Activated CD4-positive, CD25-positive, alpha-beta regulatory T cell treated with anti-CD3 and anti-CD28 coated beads, Interleukin-2, amount 50 U/mL, for 72 hours (primary cell): Measurements from ENCODE around the gene F11.
"Not testable (repeated sequence)": the region's sequence is repeated elsewhere in the genome, so short reads cannot be mapped to it uniquely, and the experiment has no call there.

Experiments used
- DNase-seq: peaks from one replicate; pipeline ENCODE4 v3.0.0; 2021

F11 gene

DNA sequence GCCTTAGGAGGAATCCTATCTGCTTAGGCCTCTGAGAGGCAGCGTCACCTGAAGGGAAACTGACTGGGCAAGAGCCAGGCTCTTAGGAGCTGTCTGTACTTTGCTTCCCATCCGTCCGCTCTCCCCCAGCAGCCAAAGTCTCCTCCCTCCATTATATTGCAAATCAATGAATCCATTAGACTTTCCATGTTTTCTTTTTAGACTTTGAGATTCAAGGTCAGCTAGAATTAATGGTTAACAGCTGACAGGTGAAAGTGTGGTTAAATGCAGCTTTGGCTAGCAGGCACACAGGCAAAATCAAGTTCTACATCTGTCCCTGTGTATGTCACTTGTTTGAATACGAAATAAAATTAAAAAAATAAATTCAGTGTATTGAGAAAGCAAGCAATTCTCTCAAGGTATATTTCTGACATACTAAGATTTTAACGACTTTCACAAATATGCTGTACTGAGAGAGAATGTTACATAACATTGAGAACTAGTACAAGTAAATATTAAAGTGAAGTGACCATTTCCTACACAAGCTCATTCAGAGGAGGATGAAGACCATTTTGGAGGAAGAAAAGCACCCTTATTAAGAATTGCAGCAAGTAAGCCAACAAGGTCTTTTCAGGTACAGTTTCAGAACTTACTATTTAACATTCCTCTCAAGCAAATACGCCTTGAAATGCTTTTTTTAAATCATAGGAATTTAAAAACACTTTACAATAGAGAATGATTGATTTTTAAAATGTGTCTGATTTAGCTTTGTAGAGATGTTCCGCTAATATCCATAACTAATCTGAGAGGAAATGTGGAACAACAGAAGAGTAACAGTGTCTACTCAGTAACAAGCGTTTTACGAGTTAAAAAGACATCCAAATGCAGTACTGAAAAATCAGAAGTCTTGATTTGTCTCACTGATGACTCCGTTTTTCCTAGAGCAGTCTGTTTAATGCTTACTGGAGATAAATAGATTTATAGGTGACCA, at the start of gene F11:
Gene F11, plus strand, starts transcription at position 507 of the 970 bp plus-strand sequence. CDS start 948 bp downstream, outside the sequence.
- DNase-seq = no peak

- no peak for DNase-seq
Observed at GRCh38 chr4:186216465-186217024, 49.4 kb upstream of the F11 start.

DNA sequence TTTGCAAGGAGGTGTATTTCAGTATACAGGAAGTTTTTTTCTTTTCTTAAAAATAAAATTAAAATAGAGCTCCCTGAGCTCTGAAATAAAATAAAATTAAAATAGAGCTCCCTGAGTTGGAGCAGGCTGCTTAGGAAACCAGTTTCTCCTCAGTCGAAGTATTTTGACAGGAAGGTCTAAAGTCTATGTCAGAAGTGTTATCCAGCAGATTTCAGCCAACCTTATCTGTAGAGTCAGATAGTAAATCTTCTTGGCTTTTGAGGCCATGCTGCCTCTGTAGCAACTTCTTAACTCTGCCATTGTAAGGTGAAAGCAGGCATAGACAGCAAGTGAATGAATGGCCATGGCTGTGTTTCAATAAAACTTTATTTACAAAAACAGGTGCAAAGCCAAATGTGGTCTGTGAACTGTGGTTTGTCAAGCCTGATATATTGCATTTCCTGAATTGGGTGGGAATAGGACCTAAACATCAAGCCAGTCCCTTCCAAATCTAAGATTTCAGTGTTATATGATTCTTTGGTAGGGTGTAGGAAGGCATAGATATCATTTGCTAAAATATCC, 48.2 kb upstream of the F11 start:
- no peak for DNase-seq

DNA sequence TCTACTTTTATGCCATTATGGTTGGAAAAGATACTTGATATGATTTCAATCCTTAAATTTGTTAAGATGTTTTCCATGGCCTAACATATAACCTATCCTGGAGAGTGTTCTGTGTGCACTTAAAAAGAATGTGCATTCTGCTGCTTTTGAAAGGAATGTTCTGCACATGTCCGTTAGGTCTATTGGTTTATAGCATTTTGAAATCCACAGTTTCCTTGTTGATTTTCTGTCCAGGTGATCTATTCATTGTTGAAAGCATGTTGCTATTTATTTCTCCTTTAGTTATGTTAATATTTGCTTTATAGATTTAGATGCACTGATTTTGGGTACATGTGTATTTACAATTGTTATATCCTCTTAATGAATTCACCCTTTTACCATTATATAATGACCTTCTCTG, 44.4 kb upstream of the F11 start:
- DNase-seq = no peak

GRCh38 chr4:186225848-186226247, 40.1 kb upstream of the F11 start:
- no peak for DNase-seq

- DNase-seq = no peak
Observed at GRCh38 chr4:186226521-186227189, 39.3 kb upstream of the F11 start.

GRCh38 chr4:186227221-186227620, 38.8 kb upstream of the F11 start, which contains the start of gene KLKB1:
Gene KLKB1 (plus strand): TSS chr4:186227507. CDS start chr4:186228196, 689 bp downstream.
- no peak for DNase-seq

- no peak for DNase-seq
Observed at GRCh38 chr4:186227744-186228513, 38.1 kb upstream of the F11 start.

DNA sequence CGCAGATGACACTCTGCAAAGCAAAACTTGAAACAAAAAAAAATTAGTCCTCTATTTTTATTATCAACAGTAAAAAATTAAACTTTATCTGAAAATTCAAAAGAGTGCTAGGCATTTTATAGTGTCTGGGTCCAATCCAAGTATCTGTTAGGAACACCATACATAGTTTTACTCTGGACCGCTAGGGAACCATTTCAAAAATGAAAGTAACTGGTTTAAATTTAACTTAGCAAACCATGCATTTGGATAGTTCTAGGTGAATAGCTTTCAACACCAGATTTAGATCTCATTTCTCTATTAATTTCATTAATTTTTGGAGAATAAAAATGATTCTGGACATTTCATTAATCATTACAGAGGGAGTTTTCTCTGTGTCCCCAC, 37.5 kb upstream of the F11 start:
- no peak for DNase-seq

DNA sequence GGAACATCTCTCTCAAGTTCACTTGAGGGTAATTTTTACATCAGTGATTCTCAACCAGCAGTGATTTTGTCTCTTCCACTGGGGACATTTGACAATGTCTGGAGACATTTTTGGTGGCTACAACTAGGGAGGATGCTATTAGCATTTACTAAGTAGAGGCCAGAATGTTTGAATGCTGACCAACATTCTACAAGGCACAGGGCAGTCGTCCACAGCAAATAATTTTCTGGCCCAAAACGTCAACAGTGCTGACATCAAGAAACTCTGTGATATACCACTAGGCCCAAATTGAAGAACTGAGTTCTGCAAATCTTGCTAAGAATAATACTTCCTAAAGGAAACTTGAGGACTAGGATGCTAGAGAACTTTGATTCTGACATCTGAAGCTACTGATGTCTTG, 31.6 kb upstream of the F11 start:
- DNase-seq = no peak

DNA sequence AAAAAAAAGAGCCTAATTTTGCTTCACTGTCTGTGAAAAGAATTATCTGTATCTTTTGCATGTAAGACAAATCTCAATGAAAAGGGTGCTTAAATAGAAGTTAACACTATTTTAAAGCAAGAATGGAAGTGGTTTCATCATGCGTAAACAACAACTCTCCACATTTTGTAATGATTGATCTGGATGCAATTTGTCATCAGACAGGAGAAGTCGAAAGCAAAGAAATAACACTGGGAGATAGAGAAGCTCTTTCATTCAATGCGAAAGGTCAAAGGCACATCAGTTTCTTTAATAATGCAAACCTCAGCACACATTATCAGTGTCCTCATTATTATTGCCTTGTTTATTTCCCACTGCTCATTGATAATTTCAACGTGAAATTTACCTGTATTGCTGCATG, 29.9 kb upstream of the F11 start:
- DNase-seq = no peak

GRCh38 chr4:186240452-186240847, 25.5 kb upstream of the F11 start:
- no peak for DNase-seq

GRCh38 chr4:186240848-186241491, 25.0 kb upstream of the F11 start:
- DNase-seq = no peak

GRCh38 chr4:186241616-186242015, 24.4 kb upstream of the F11 start:
- no peak for DNase-seq

DNA sequence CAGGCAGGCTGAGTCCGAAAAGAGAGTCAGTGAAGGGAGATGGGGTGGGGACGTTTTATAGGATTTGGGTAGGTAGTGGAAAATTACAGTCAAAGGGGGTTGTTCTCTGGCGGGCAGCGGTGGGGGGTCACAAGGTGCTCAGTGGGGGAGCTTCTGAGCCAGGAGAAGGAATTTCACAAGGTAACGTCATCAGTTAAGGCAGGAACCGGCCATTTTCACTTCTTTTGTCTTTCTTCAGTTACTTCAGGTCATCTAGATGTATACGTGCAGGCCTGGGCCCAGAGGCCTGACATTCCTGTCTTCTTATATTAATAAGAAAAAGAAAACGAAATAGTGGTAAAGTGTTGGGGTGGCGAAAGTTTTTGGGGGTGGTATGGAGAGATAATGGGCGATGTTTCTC, 24.0 kb upstream of the F11 start:
- not testable (repeated sequence) for DNase-seq

- DNase-seq = no peak
Observed at GRCh38 chr4:186243331-186243730, 22.7 kb upstream of the F11 start.

DNA sequence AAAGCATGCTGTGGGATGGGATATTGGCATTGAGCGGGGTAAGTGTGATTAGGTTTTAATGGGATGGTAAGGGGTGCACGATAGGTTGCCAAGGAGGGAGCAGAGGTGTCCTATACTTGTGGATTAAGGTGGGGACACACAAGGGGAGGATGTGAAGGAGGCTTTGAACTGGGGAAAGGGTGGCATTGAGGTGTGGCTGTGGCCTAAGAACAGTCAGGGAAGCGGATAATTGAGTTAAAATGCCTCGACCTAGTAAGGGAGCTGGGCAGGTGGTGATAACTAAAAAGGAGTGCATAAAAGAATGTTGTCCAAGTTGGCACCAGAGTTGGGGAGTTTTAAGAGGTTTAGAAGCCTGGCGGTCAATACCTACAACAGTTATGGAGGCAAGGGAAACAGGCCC, 21.2 kb upstream of the F11 start:
- DNase-seq = no peak

DNA sequence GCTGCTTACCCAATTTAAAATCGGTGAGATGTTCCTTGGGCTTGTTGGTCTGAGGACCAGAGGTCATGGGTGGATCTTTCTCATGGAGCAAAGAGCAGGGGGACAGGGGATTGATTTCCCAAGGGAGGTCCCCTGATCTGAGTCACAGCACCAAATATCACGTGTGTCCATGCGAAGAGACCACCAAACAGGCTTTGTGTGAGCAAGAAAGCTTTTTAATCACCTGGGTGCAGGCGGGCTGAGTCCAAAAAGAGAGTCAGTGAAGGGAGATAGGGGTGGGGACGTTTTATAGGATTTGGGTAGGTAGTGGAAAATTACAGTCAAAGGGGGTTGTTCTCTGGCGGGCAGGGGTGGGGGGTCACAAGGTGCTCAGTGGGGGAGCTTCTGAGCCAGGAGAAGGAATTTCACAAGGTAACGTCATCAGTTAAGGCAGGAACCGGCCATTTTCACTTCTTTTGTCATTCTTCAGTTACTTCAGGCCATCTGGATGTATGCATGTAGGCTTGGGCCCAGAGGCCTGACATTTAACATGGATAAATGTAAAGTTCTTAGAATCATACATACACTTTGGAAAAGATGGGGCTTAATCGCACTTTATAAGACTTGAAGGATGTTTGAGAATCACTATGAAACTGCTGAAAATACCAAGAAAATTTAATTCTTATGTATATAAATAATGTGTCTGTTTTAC, 18.8 kb upstream of the F11 start:
- DNase-seq = not testable (repeated sequence)

DNA sequence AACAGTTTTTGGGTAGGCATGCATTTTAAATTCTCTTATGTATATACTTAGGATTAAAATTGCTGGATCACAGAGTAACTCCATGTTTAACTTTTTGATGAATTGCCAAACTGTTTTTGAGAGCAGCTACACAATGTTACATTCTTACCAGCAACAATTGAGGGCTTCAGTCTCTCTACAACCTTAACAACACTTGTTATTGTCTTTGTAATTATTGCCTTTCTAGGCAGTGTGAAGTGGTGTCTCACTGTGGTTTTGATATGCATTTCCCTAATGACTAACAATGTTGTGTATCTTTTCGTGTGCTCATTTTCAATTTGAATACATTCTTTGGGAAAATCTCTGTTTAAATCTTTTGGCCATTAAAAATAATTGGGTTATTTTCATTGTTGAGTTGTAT, 17.3 kb upstream of the F11 start:
- DNase-seq = no peak

- no peak for DNase-seq
Observed at GRCh38 chr4:186249785-186250754, 15.9 kb upstream of the F11 start.
